A673 (cell line): ENCODE data around the gene STH. TPM values are rescaled to one million over a fixed set of nuclear protein-coding genes. Genes with fewer than 3 reads are reported as not detected.
"Not testable (repeated sequence)": the region's sequence is repeated elsewhere in the genome, so short reads cannot be mapped to it uniquely, and the experiment has no call there.

Experiments
- BruUV-seq: library from RNA; stranded (reverse); fragments of 400-500 nt; replicated peaks from 2 replicates; lab custom pipeline; 2021; lab: Mats Ljungman, UMichigan
- CTCF ChIA-PET: fragments of 300-600 bp; sonication (Branson Sonifier 250); formaldehyde crosslinking; loops from one replicate; lab custom pipeline; 2022; ENCODE audit warnings: antibody characterized with exemption; lab: Charles Lee
- POLR2A ChIA-PET: fragments of 300-600 bp; sonication (Branson Sonifier 250); formaldehyde crosslinking; loops from one replicate; lab custom pipeline; 2022; ENCODE audit warnings: antibody characterized with exemption; ENCODE audit not compliant: low non-redundant PET; lab: Charles Lee
- DNase-seq: peaks from one replicate; pipeline ENCODE4 v3.0.0-alpha.2; 2015; ENCODE audit warnings: low spot score
- H3K27ac ChIP-seq: fragments of 200-600 bp; sonication (generic); 2 replicates; pipeline ENCODE4 v1.5.1; 2016; ENCODE audit warnings: mixed run types, low read depth, mild to moderate bottlenecking, mixed read lengths, antibody characterized with exemption, low read length; ENCODE audit not compliant: poor library complexity, severe bottlenecking
- H3K27me3 ChIP-seq: fragments of 200-600 bp; sonication (generic); replicated peaks from 2 replicates; pipeline ENCODE4 v1.6.1; 2017; ENCODE audit warnings: mixed run types, low read depth, mild to moderate bottlenecking, mixed read lengths, antibody characterized with exemption, low read length; ENCODE audit not compliant: insufficient read depth, poor library complexity
- H3K36me3 ChIP-seq: fragments of 200-600 bp; sonication (generic); 2 replicates; pipeline ENCODE4 v1.6.1; 2016; ENCODE audit warnings: mixed run types, mild to moderate bottlenecking, mixed read lengths, antibody characterized with exemption, low read length; ENCODE audit not compliant: insufficient read depth, poor library complexity, severe bottlenecking
- H3K4me1 ChIP-seq: fragments of 200-600 bp; sonication (generic); 2 replicates; pipeline ENCODE4 v1.6.1; 2017; ENCODE audit warnings: mixed run types, mild to moderate bottlenecking, mixed read lengths, antibody characterized with exemption, low read length; ENCODE audit not compliant: insufficient read depth, poor library complexity, severe bottlenecking
- H3K4me3 ChIP-seq: fragments of 200-600 bp; sonication (generic); 2 replicates; pipeline ENCODE4 v1.5.1; 2016; ENCODE audit warnings: low read depth, mixed run types, mild to moderate bottlenecking, mixed read lengths, low read length; ENCODE audit not compliant: poor library complexity, severe bottlenecking
- H3K9me3 ChIP-seq: fragments of 200-600 bp; sonication (generic); 2 replicates; pipeline ENCODE4 v1.6.1; 2016; ENCODE audit warnings: mixed run types, low read depth, mild to moderate bottlenecking, mixed read lengths, antibody characterized with exemption, low read length; ENCODE audit not compliant: poor library complexity, severe bottlenecking
- CTCF ChIP-seq: fragments of 300-800, 200-600 bp; sonication (generic); conservative IDR thresholded peaks from 2 replicates; pipeline ENCODE4 v1.5.1; 2017; ENCODE audit warnings: low read depth, mild to moderate bottlenecking, antibody characterized with exemption, low read length, moderate library complexity, mixed read lengths
- EZH2 ChIP-seq: fragments of 200-600 bp; sonication (generic); IDR thresholded peaks from 2 replicates; pipeline ENCODE4 v1.6.1; 2017; ENCODE audit warnings: borderline replicate concordance, low read depth, mild to moderate bottlenecking, mixed read lengths, antibody characterized with exemption, low read length; ENCODE audit not compliant: poor library complexity, severe bottlenecking
- intact Hi-C: fragments of 100-400 bp; cut with micrococcal nuclease; formaldehyde crosslinking; loops from one replicate; pipeline ENCODE4 v1.10.0; 2022; ENCODE audit not compliant: unreplicated experiment
- total RNA-seq: library from RNA; stranded (reverse); gene quantifications from 2 replicates; pipeline ENCODE4 v1.2.3, GENCODE V29; 2021

Gene STH
- total RNA-seq, 1 experiment from 2014 or later: not detected

- H3K4me3 ChIP-seq: no peak overlapping the region
- H3K27ac ChIP-seq: no peak overlapping the region
- no peaks in the 10 kb centered on the region for H3K9me3 ChIP-seq
- no peaks in the 10 kb centered on the region for H3K27me3 ChIP-seq
- ChIA-PET CTCF (no interaction called here), POLR2A (no interaction called here)
- BruUV-seq: no TSS peak
- intact Hi-C loops: no loop called here
- no peak for DNase-seq
- no peaks in the 10 kb centered on the region for H3K4me1 ChIP-seq
- no peaks in the 10 kb centered on the region for H3K36me3 ChIP-seq
- no peak for TF ChIP-seq CTCF
- TF ChIP-seq EZH2: no peak
Observed at GRCh38 chr17:46020023-46020761, 21.1 kb downstream of the STH start.

DNA sequence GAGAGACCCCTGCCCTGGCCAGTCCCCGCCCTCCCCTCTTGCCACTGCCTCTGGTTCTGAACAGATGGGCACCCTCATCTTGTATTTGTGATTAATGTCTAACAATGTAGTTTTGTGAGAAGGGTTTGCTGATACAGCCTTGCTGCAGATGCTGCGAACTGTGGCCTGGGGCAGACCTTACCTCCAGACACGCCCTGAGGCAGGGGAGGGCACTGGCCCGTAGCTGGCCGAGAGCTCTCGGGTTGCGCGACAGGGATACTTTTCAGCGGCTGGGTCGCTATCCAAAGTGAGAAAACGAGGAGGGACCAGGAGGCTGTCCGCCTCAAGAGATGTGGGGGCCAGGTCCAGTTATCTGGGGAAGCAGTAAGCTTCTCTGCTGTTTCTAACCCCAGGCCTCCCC, 21.9 kb downstream of the STH start:
- intact Hi-C loops: no loop called here
- Histone ChIP-seq H3K27me3 (no peaks in the 10 kb centered on the region), H3K36me3 (no peaks in the 10 kb centered on the region), H3K9me3 (no peaks in the 10 kb centered on the region), H3K4me1 (no peaks in the 10 kb centered on the region), H3K4me3 (no peak overlapping the region), H3K27ac (no peak overlapping the region)
- TF ChIP-seq CTCF: no peak
- CTCF ChIA-PET: no interaction called here
- BruUV-seq: no TSS peak
- DNase-seq: no peak
- POLR2A ChIA-PET: no interaction called here

- H3K36me3 ChIP-seq, H3K9me3 ChIP-seq, BruUV-seq, CTCF ChIA-PET, POLR2A ChIA-PET, H3K27ac ChIP-seq, H3K27me3 ChIP-seq, H3K4me1 ChIP-seq, DNase-seq, H3K4me3 ChIP-seq, intact Hi-C loops: not testable (repeated sequence)
Observed at GRCh38 chr17:46023366-46023765, 24.3 kb downstream of the STH start.

- intact Hi-C loops: no loop called here
- TF ChIP-seq CTCF (no peak), EZH2 (no peak)
- Histone ChIP-seq H3K27me3 (no peaks in the 10 kb centered on the region), H3K27ac (no peak overlapping the region), H3K9me3 (no peaks in the 10 kb centered on the region), H3K36me3 (no peaks in the 10 kb centered on the region), H3K4me1 (no peaks in the 10 kb centered on the region), H3K4me3 (no peak overlapping the region)
- BruUV-seq: no TSS peak
- DNase-seq: no peak
- ChIA-PET POLR2A (no interaction called here), CTCF (no interaction called here)
Observed at GRCh38 chr17:46023783-46024388, 24.8 kb downstream of the STH start.
